Peyer's patch (tissue), 4 donors: Measurements from ENCODE around the gene TNIK.

Experiments
- POLR2A ChIP-seq, 2 donors: fragments of 450-650 bp; IDR thresholded peaks; one replicate each; pipeline ENCODE4 v1.5.1; 2017; ENCODE audit warnings: antibody characterized with exemption in 2 of 2, mild to moderate bottlenecking in 2 of 2, moderate library complexity in 2 of 2
- TF ChIP-seq, protein P1 (sequence below), 6 experiments: fragments of 450-650 bp in 4 of 6; fragments of 200-600 bp in 2 of 6; sonication (generic) in 1 of 6; IDR thresholded peaks; one replicate each; pipeline ENCODE4 v1.5.1; 2017 to 2019; ENCODE audit warnings: antibody characterized with exemption in 6 of 6, mild to moderate bottlenecking in 3 of 6, moderate library complexity in 1 of 6

GRCh38 chr3:171140246-171140645 is 320.0 kb downstream of the TNIK start:
- TF ChIP-seq, protein P1, sequence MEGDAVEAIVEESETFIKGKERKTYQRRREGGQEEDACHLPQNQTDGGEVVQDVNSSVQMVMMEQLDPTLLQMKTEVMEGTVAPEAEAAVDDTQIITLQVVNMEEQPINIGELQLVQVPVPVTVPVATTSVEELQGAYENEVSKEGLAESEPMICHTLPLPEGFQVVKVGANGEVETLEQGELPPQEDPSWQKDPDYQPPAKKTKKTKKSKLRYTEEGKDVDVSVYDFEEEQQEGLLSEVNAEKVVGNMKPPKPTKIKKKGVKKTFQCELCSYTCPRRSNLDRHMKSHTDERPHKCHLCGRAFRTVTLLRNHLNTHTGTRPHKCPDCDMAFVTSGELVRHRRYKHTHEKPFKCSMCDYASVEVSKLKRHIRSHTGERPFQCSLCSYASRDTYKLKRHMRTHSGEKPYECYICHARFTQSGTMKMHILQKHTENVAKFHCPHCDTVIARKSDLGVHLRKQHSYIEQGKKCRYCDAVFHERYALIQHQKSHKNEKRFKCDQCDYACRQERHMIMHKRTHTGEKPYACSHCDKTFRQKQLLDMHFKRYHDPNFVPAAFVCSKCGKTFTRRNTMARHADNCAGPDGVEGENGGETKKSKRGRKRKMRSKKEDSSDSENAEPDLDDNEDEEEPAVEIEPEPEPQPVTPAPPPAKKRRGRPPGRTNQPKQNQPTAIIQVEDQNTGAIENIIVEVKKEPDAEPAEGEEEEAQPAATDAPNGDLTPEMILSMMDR (IDR thresholded peaks at IDR 0.05): no peak
- TF ChIP-seq POLR2A (IDR thresholded peaks at IDR 0.05): no peak
